ENCODE measurements around the gene BHLHE23. TPM values are rescaled to one million over a fixed set of nuclear protein-coding genes. Genes with fewer than 3 reads are reported as not detected.

Gene BHLHE23
- total RNA-seq, 1 donor from 2014 or later, result not detected

GRCh38 chr20:63047946-63048345 lies 41.2 kb upstream of the BHLHE23 start:
- Histone ChIP-seq H3K36me3 (no peaks in the 10 kb centered on the region), H3K4me1 (peaks cover 10% of the 10 kb centered on the region), H3K27me3 (peaks cover 32% of the 10 kb centered on the region), H3K9ac (no peak overlapping the region), H3F3A (ENCODE audit: low read depth) (peaks cover 8% of the 10 kb centered on the region), H3K4me3 (no peak overlapping the region), H3K9me3 (ENCODE audit: low read depth) (no peaks in the 10 kb centered on the region), H3K4me2 (no peak overlapping the region), H3K27ac (no peak overlapping the region), H3K79me2 (ENCODE audit: low read depth) (no peaks in the 10 kb centered on the region), H4K20me1 (ENCODE audit: low read depth) (peaks cover 12% of the 10 kb centered on the region), H2AFZ (replicated peaks) (no peak overlapping the region)
- H3K36me3 Mint-ChIP-seq, result no peaks in the 10 kb centered on the region
- TF ChIP-seq EZH2 (IDR thresholded peaks at IDR 0.05) (no peak), CTCF (IDR thresholded peaks at IDR 0.05) (no peak), EZH2phosphoT487 (IDR thresholded peaks at IDR 0.05) (no peak)
- H3K4me1 Mint-ChIP-seq, result peaks cover 4% of the 10 kb centered on the region
- H3K9me3 Mint-ChIP-seq, result peaks cover 6% of the 10 kb centered on the region
- H3K4me3 Mint-ChIP-seq, result no peak overlapping the region
- peaks cover 12% of the 10 kb centered on the region for H3K27me3 Mint-ChIP-seq (ENCODE audit: insufficient read depth, low read depth)
- no peak for DNase-seq (ENCODE audit: low spot score)
- H3K27ac Mint-ChIP-seq, result no peak overlapping the region

- no peak overlapping the region for H3K9ac ChIP-seq
- H2AFZ ChIP-seq (replicated peaks), result no peak overlapping the region
- no peak overlapping the region for H3K4me3 ChIP-seq
- no peaks in the 10 kb centered on the region for H3K36me3 Mint-ChIP-seq
- H3K27ac ChIP-seq, result no peak overlapping the region
- TF ChIP-seq EZH2phosphoT487 (IDR thresholded peaks at IDR 0.05) (no peak), CTCF (IDR thresholded peaks at IDR 0.05) (no peak), EZH2 (IDR thresholded peaks at IDR 0.05) (no peak)
- no peak for DNase-seq (ENCODE audit: low spot score)
- H3K27me3 Mint-ChIP-seq (ENCODE audit: insufficient read depth, low read depth), result peaks cover 12% of the 10 kb centered on the region
- no peaks in the 10 kb centered on the region for H3K79me2 ChIP-seq (ENCODE audit: low read depth)
- H3F3A ChIP-seq (ENCODE audit: low read depth), result peaks cover 1% of the 10 kb centered on the region
- H3K27me3 ChIP-seq, result peaks cover 30% of the 10 kb centered on the region
- H3K4me1 ChIP-seq, result peaks cover 3% of the 10 kb centered on the region
- H3K4me2 ChIP-seq, result no peak overlapping the region
- peaks cover 6% of the 10 kb centered on the region for H3K9me3 Mint-ChIP-seq
- no peak overlapping the region for H3K27ac Mint-ChIP-seq
- no peak overlapping the region for H3K4me3 Mint-ChIP-seq
- H3K4me1 Mint-ChIP-seq, result peaks cover 2% of the 10 kb centered on the region
- H3K9me3 ChIP-seq (ENCODE audit: low read depth), result no peaks in the 10 kb centered on the region
- H3K36me3 ChIP-seq, result no peaks in the 10 kb centered on the region
- H4K20me1 ChIP-seq (ENCODE audit: low read depth), result peaks cover 5% of the 10 kb centered on the region
Observed at GRCh38 chr20:63047267-63047666, 40.5 kb upstream of the BHLHE23 start.

- Mint-ChIP-seq H3K4me1 (no peaks in the 10 kb centered on the region), H3K36me3 (no peaks in the 10 kb centered on the region), H3K27ac (no peak overlapping the region), H3K27me3 (ENCODE audit: insufficient read depth, low read depth) (peaks cover 12% of the 10 kb centered on the region), H3K9me3 (peaks cover 6% of the 10 kb centered on the region), H3K4me3 (no peak overlapping the region)
- H3K27me3 ChIP-seq, result peaks cover 29% of the 10 kb centered on the region
- no peaks in the 10 kb centered on the region for H3F3A ChIP-seq (ENCODE audit: low read depth)
- no peaks in the 10 kb centered on the region for H3K9me3 ChIP-seq (ENCODE audit: low read depth)
- H4K20me1 ChIP-seq (ENCODE audit: low read depth), result peaks cover under 1% of the 10 kb centered on the region
- H3K27ac ChIP-seq, result no peak overlapping the region
- H3K4me2 ChIP-seq, result no peak overlapping the region
- H3K4me3 ChIP-seq, result no peak overlapping the region
- no peaks in the 10 kb centered on the region for H3K79me2 ChIP-seq (ENCODE audit: low read depth)
- no peak overlapping the region for H3K9ac ChIP-seq
- TF ChIP-seq EZH2phosphoT487 (IDR thresholded peaks at IDR 0.05) (no peak), EZH2 (IDR thresholded peaks at IDR 0.05) (no peak), CTCF (IDR thresholded peaks at IDR 0.05) (no peak)
- no peaks in the 10 kb centered on the region for H3K36me3 ChIP-seq
- no peak overlapping the region for H2AFZ ChIP-seq (replicated peaks)
- no peak for DNase-seq (ENCODE audit: low spot score)
- H3K4me1 ChIP-seq, result no peaks in the 10 kb centered on the region
Observed at GRCh38 chr20:63046841-63047240, 40.1 kb upstream of the BHLHE23 start.
